HG02981 (cell line): ENCODE measurements around the gene TRMU.

Experiments
- ATAC-seq: cut with Tn5 transposase; IDR thresholded peaks from one replicate; pipeline ENCODE4 v1.9.1; 2021; ENCODE audit warnings: mild to moderate bottlenecking, moderate library complexity; ENCODE audit not compliant: unreplicated experiment

Gene TRMU

GRCh38 chr22:46354993-46355305, 19.4 kb downstream of the TRMU start:
- no peak for ATAC-seq

GRCh38 chr22:46355369-46355995, 20.0 kb downstream of the TRMU start:
- ATAC-seq = no peak

DNA sequence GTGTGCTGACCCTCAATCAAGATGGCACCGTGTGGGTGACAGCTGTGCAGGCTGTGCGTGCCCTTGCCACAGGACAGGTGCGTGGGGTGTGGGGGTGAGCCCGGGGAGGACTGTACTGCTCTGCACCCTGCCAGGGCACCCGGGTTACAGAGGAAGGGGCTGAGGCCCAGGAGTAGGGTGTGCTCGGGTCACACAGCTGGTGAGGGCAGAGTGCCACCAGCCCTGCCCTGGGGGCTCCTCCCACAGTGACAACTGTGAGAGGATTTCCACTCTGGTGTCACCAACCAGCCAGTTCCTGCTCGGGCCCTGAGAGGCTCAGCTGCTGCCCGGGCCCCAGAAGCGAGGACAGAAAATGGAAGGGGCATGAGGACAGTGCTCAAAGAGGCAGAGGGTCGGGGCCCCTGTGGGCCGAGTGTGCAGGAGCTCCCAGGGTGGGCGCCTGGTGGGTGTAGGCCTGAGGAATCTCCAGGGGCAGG, 20.5 kb downstream of the TRMU start:
- no peak for ATAC-seq

DNA sequence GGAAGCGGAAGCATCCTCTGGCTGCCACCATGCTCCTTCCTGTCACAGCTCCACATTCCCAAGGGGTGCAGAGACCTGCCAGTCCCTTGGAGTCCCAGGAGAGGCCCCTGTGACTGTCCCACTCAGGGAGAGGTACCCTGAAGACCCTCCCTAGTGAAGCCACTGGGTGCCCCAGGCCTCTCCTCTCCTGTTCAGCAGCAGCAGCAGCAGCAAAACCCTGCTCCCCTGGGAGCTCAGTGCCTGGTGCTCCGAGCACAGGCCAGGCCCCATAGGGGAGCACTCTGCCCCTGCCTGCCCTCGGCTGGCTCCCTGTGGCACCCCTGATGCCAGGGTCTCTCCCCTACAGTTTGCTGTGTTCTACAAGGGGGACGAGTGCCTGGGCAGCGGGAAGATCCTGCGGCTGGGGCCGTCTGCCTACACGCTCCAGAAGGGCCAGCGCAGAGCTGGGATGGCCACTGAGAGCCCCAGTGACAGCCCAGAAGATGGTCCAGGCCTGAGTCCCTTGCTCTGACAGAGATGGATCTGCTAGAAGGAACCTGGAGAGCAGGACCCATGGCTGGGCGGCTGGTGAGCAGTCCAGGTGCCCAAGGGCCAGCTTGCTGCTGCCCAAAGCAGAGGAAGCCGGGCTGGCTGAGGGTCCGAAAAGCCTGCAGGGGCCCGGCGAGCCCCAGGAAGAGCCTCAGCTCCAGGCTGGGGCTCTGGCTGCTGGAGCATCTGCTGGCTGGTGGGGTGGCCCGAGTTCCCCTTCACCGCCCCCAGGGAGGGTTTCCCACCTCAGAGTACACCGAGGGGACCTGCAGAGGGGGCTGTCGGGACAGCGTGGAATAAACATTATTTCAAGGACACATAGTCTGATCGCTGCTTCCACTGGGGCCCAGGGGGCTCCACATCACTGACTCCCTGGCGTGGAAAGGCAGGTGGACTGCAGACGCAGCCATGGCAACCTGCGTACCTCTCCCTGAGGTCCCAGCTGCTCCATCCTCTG, 21.3 kb downstream of the TRMU start:
- ATAC-seq = no peak

DNA sequence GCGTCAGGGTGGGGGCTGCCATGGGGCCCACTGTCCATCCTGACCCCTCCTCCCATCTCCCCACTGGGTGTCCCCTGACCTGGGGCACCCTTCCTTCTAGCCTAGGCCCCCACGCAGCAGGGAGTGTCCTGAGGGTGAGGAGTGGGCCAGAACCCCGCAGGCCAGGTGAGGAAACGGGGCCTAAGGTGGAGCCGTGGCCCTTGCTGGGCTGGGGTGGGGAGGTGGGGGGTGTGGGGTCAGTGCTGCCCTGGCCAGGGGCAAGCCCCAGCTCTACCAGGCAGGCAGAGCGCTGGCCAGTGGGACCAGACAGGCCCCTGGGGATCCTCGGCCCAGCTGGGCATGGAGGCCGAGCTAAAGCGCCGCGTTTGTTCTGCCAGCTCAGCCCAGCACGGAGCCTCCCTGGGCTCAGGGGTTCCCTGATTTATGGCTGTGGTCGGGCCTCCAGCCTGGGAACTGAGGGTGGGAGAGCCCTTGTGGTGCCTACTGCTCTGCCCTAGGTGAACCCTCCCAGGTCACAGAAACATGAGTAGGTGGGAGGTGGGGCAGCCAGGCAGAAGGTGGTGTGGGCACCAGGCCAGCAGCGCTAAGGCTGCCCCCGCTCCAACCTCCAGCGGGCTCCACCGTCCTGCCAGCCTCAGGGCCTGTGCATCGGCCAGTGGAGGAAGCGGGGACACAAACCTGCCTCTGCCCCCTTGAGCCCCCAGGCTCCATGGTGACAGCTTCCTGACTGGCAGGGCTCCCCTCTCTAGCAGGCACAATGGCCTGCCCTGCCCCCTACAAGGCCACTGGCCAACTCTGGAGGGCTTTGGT, 22.4 kb downstream of the TRMU start:
- ATAC-seq = no peak

GRCh38 chr22:46358766-46359165, 23.3 kb downstream of the TRMU start:
- no peak for ATAC-seq

GRCh38 chr22:46359362-46359761, 23.8 kb downstream of the TRMU start:
- ATAC-seq = no peak

GRCh38 chr22:46360097-46360496, 24.6 kb downstream of the TRMU start:
- no peak for ATAC-seq

- no peak for ATAC-seq
Observed at GRCh38 chr22:46360891-46361290, 25.4 kb downstream of the TRMU start.

DNA sequence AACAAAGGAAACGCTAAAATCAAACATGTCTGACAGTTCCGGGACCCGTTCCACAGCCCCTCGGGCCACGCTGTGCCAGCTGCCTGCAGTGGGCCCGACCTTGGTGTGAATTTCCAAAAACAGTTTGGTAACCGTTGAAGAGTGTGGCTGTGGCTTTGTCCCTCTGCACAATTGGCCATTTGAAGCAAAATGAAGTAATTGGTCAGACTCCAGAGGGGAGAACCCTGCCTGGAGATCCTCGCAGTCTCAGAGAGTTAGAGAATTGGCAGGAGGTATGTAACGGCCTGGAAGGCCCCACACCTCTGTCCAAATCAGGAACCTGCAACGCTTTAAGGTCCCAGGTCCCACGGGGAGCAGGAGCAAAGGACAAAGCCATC, 26.3 kb downstream of the TRMU start:
- no peak for ATAC-seq

DNA sequence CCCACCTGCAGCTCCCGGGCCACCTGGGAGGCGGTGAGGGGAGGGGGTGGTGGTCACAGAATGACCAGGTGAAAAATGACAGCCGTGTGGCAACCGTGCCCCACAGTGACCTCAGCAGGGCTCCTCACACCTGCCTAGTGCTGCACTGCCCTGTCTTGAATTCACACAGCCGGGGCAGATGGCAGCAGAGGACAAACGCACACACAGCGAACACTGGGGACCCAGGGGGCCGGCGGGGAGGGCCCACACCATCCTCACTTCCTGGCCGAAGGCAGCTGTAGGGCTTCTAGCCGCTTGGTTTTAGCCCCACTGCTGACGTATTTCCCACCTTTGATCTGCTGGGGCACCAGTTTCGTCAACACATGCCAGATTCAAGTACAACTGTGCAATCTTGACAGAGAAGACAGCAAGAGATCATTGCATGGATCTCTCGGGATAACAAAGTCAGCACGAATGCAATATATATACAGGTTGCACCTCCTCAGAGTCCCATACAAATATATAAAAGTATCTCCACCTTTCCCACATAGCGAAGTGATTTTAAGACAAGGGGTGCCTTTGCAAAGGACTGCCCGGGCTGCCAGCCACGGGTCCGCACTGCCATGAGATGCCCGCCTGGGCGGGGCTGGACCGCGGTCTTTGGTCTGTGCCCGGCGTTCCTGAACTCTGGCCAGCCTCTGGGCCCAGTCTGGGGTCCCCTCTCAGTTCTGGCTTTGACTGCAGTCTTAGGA, 26.9 kb downstream of the TRMU start:
- ATAC-seq = no peak

DNA sequence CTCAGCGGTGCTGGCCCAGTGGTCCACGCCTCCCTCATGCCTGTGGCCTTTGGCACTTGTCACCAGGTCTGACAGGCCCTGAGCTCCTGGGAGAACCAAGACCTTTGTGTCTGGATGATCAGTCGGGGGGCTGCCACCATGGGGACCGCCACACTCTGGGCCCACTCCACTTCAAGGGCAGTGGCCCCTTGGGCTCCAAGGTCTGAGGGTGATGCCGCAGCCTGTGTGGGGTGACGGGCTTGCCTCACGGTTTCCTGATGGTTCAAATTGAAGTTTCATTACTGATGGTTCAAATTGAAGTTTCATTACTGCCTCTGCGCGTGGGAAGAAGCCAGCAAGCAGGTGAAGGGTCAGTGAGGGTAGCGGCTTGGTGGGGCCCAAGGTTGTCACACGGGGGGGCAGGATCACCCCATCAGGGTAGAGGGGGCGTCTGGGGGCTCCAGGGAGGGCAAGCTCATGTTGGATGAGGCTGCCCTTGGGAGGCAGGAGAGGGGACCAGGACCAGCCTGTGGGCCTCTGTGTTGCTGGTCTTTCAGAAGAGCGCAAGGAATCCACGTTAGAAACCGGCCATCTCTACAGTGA, 27.5 kb downstream of the TRMU start:
- ATAC-seq = no peak

GRCh38 chr22:46363611-46364321, 28.3 kb downstream of the TRMU start:
- no peak for ATAC-seq

- no peak for ATAC-seq
Observed at GRCh38 chr22:46364341-46365165, 29.0 kb downstream of the TRMU start.

- ATAC-seq = no peak
Observed at GRCh38 chr22:46365166-46365624, 29.7 kb downstream of the TRMU start.

GRCh38 chr22:46366327-46366731, 30.8 kb downstream of the TRMU start:
- ATAC-seq = no peak

DNA sequence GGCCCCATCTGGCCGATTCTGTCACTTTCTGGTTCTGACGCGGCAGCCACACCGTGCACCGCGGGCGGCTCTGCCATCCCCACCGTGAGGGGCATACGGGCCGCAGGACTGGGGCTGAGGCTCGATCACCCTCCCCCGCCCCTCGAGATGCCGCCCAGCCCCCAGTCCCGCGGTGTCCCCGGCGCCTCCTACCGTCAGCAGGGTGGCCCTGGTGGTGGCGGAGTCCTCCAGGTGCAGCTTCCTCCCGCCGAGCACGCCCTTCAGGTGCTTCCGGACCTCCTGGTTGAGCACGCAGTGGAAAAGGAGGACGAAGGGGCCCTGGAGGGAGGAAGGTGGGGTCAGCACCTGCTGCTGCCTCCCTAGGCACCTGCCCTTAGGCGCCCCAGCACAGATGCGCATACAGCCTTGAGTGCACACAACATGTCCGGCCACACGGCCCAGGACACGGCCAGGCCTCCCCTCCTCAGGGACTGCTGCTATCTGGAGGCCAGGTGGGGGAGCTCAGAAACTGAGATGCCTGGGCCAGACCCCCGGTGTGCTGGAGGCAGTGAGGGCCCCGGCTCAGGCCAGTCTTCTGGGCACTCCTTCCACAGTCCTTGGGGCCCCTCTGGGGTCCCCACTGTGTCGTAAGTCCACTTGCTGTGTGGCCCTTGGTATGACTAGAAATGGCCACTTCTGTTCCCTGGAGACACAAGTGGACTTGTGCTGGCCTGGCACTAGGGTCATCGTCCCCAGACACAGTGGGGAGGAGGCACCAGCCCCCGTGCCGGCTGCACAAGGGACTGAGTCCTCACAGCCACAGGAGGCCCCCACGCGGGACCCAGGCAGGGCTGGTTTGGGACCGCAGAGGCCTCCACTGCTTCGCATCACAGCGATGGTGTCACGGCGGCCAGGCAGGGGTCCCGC, 31.5 kb downstream of the TRMU start:
- ATAC-seq = no peak

DNA sequence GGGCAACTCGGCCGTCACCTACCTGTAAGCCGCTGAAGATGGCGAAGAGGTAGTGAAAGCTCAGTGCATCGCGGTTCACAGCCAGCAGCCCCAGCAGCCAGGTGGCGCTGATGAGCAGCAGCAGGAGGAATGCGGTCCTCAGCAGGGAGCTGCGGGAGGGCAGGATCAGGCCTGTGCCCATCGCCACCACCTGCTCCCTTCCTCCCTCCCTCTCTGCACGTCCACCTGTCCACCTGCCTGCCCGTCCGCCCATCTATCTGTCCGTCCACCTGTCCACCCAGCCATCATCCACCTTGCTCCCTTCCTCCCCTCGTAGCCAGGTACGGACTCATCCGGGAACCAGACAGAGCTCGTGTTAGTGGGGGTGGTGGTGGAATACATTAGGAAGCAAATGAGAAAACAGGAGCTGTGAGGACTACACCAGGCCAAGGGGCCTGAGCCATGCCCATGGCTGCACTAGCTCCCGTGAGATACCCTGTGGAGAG, 32.2 kb downstream of the TRMU start:
- no peak for ATAC-seq
